ENCODE measurements around the gene MAPK7.

MAPK7 gene

DNA sequence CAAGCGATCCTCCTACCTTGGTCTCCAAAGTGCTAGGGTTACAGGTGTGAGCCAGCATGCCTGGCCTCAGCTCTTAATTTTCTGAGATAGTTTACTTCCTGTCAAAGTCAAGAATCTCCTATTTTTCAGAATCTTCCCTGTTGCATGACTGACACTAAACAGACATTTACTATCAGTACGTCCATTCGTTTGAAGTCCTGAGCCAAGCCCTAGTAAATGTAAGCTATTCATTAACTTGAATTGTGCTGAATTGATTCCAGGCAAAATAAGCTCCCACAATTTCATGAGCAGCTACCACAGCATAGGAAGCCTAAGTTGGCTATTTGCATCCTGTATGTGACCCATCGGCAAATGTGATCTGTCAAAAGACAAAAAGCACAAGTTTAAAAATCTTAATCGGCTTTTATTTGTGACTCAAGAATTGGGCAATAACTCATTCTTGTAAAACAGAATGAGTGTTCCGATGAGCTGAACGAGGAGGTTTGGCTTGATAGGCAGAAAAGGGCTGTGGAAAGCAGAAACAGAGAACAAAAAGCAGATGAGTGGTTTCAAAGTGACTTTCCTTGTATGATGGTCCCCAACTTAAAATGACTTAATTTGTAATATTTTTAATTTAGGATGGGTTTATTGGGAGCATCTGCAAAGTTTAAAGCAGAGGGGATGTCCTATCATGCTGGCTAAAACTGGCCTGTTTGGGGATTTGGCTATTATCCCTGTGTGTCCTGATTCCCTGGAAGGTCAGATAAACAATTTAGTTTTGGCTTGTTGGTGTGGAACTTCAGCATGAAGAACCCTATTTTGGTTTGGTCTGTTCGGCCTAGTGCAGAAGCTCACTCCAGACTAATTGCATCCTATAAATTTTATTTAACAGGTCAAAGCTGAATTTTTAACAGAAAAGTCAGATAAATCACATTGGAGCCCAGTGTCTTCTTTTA is 46.9 kb downstream of the MAPK7 start:
- DNase-seq (ENCODE audit: low spot score), result no peak
- in situ Hi-C loops (cut with MboI; ENCODE audit: low sequenced_read_pairs, unreplicated experiment), result no loop called here

DNA sequence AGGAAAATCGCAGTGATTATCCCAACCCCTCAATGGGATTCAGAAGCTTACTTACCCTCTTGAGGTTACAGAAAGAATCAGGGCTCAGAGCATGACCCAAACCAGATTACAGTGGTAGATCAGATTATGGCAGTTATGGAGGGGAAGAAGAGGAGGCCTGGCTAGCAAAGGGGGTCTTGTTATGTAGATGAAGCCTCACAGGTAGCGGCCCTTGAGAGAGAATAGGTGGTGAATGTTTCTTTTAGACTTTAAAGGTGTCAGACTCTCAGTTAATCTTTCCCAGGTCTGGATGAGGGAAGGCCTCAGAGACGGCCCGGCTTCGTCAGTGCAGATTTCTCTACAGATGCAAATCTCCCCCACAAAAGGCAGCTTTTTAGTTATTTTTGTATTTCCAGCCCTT is 48.3 kb downstream of the MAPK7 start:
- DNase-seq (ENCODE audit: low spot score), result no peak
- in situ Hi-C loops (cut with MboI; ENCODE audit: low sequenced_read_pairs, unreplicated experiment), result no loop called here
- TF ChIP-seq, protein P1, sequence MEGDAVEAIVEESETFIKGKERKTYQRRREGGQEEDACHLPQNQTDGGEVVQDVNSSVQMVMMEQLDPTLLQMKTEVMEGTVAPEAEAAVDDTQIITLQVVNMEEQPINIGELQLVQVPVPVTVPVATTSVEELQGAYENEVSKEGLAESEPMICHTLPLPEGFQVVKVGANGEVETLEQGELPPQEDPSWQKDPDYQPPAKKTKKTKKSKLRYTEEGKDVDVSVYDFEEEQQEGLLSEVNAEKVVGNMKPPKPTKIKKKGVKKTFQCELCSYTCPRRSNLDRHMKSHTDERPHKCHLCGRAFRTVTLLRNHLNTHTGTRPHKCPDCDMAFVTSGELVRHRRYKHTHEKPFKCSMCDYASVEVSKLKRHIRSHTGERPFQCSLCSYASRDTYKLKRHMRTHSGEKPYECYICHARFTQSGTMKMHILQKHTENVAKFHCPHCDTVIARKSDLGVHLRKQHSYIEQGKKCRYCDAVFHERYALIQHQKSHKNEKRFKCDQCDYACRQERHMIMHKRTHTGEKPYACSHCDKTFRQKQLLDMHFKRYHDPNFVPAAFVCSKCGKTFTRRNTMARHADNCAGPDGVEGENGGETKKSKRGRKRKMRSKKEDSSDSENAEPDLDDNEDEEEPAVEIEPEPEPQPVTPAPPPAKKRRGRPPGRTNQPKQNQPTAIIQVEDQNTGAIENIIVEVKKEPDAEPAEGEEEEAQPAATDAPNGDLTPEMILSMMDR (IDR thresholded peaks at IDR 0.05; ENCODE audit: borderline replicate concordance, control extremely low read depth, extremely low read depth, insufficient read depth, missing control alignments), result no peak

More for the DNA sequence above, 46.9 kb downstream of the MAPK7 start:
- TF ChIP-seq, protein P1 (IDR thresholded peaks at IDR 0.05; ENCODE audit: borderline replicate concordance, control extremely low read depth, extremely low read depth, insufficient read depth, missing control alignments), result no peak

GRCh38 chr17:19431691-19432090 is 53.4 kb downstream of the MAPK7 start:
- in situ Hi-C loops (cut with MboI; ENCODE audit: low sequenced_read_pairs, unreplicated experiment), result no loop called here
- TF ChIP-seq, protein P1 (IDR thresholded peaks at IDR 0.05; ENCODE audit: borderline replicate concordance, control extremely low read depth, extremely low read depth, insufficient read depth, missing control alignments), result no peak
- no peak for DNase-seq (ENCODE audit: low spot score)
